Prostate gland (tissue), 2 donors: ENCODE data around the gene ESM1. TPM values are rescaled to one million over a fixed set of nuclear protein-coding genes. Genes with fewer than 3 reads are reported as not detected.
A peak's percentile ranks its signal among the peaks of the same experiment; 100 is the strongest.

Source experiments
- DNase-seq: peaks from one replicate; pipeline ENCODE4 v3.0.0-alpha.2; 2019; ENCODE audit warnings: low spot score
- H3K27ac ChIP-seq, 2 donors: fragments of 200-600 bp; sonication (generic); 2 replicates each; pipeline ENCODE4 v1.5.1; 2017 to 2019
- H3K27me3 ChIP-seq: fragments of 200-600 bp; sonication (generic); replicated peaks from 2 replicates; pipeline ENCODE4 v1.5.1; 2019; ENCODE audit not compliant: insufficient read depth
- H3K36me3 ChIP-seq, 2 donors: fragments of 200-600 bp; sonication (generic); 1 replicate in 1 of 2; 2 replicates in 1 of 2; pipeline versions ENCODE4 v1.5.1 to v1.8.1; 2017 to 2019
- H3K4me1 ChIP-seq: fragments of 200-600 bp; sonication (generic); replicated peaks from 2 replicates; pipeline ENCODE4 v1.5.1; 2019
- H3K4me3 ChIP-seq, 2 donors: fragments of 200-600 bp; sonication (generic); 2 replicates each; pipeline ENCODE4 v1.5.1; 2017 to 2019
- H3K9me3 ChIP-seq: fragments of 200-600 bp; sonication (generic); 2 replicates; pipeline ENCODE4 v1.5.1; 2017
- POLR2A ChIP-seq: fragments of 450-650 bp; IDR thresholded peaks from one replicate; pipeline ENCODE4 v1.6.1; 2016; ENCODE audit warnings: antibody characterized with exemption, mild to moderate bottlenecking
- POLR2AphosphoS5 ChIP-seq: sonication (generic); formaldehyde crosslinking; IDR thresholded peaks from one replicate; pipeline ENCODE4 v1.6.1; 2017; ENCODE audit warnings: antibody characterized with exemption
- WGBS: methylation state at CpG from one replicate; pipeline ENCODE4 v1.1.5; 2018; 5-methylcytosine and 5-hydroxymethylcytosine counted together
- intact Hi-C: fragments of 100-400 bp; cut with DNase I; formaldehyde crosslinking; loops from one replicate; pipeline ENCODE4 v1.14.2; 2022
- total RNA-seq, 2 donors: library from RNA; depleted of rRNA; stranded (reverse); fragments of >200 nt; gene quantifications; one replicate each; pipeline ENCODE4 v1.1.0, GENCODE V29; 2016
- TF ChIP-seq, protein P1 (sequence below), 4 experiments: fragments of 200-600 bp in 2 of 4; fragments of 450-650 bp in 2 of 4; sonication (generic) in 2 of 4; IDR thresholded peaks; 1 replicate in 3 of 4; 2 replicates in 1 of 4; pipeline ENCODE4 v1.5.1; 2016 to 2019; ENCODE audit warnings: antibody characterized with exemption in 4 of 4, mild to moderate bottlenecking in 2 of 4, moderate library complexity in 2 of 4

ESM1 gene
- total RNA-seq, 2 donors from 2014 or later: not detected

GRCh38 chr5:54959673-54960418, 25.5 kb downstream of the ESM1 start:
- Histone ChIP-seq H3K27me3 (no peaks in the 10 kb centered on the region), H3K27ac (no peak overlapping the region), H3K4me1 (no peaks in the 10 kb centered on the region), H3K36me3 (no peaks in the 10 kb centered on the region), H3K9me3 (no peaks in the 10 kb centered on the region), H3K4me3 (no peak overlapping the region)
- DNase-seq: no peak
- TF ChIP-seq POLR2A: no peak
- no peak for TF ChIP-seq POLR2AphosphoS5
- TF ChIP-seq, protein P1, sequence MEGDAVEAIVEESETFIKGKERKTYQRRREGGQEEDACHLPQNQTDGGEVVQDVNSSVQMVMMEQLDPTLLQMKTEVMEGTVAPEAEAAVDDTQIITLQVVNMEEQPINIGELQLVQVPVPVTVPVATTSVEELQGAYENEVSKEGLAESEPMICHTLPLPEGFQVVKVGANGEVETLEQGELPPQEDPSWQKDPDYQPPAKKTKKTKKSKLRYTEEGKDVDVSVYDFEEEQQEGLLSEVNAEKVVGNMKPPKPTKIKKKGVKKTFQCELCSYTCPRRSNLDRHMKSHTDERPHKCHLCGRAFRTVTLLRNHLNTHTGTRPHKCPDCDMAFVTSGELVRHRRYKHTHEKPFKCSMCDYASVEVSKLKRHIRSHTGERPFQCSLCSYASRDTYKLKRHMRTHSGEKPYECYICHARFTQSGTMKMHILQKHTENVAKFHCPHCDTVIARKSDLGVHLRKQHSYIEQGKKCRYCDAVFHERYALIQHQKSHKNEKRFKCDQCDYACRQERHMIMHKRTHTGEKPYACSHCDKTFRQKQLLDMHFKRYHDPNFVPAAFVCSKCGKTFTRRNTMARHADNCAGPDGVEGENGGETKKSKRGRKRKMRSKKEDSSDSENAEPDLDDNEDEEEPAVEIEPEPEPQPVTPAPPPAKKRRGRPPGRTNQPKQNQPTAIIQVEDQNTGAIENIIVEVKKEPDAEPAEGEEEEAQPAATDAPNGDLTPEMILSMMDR (IDR thresholded peaks at IDR 0.05): no peak
- intact Hi-C loops: no loop called here
- 82% methylated on average over 6 of the region's 6 CpGs for WGBS

- TF ChIP-seq POLR2AphosphoS5 (no peak), POLR2A (no peak)
- TF ChIP-seq, protein P1 (IDR thresholded peaks at IDR 0.05): no peak
- H3K27ac ChIP-seq: no peak overlapping the region
- intact Hi-C loops: no loop called here
- H3K4me1 ChIP-seq: no peaks in the 10 kb centered on the region
- no peaks in the 10 kb centered on the region for H3K27me3 ChIP-seq
- DNase-seq: no peak
- H3K9me3 ChIP-seq: no peaks in the 10 kb centered on the region
- H3K4me3 ChIP-seq: no peak overlapping the region
- H3K36me3 ChIP-seq: no peaks in the 10 kb centered on the region
Observed at GRCh38 chr5:54956922-54957321, 28.5 kb downstream of the ESM1 start.

- intact Hi-C loops: loop anchor here (5.0 kb wide), 1 partner anchor 200 kb away; no protein-coding TSS in a partner anchor
- Histone ChIP-seq H3K4me1 (no peaks in the 10 kb centered on the region), H3K9me3 (no peaks in the 10 kb centered on the region), H3K27me3 (no peaks in the 10 kb centered on the region), H3K27ac (no peak overlapping the region), H3K36me3 (no peaks in the 10 kb centered on the region), H3K4me3 (no peak overlapping the region)
- TF ChIP-seq POLR2AphosphoS5 (no peak), POLR2A (no peak)
- TF ChIP-seq, protein P1 (IDR thresholded peaks at IDR 0.05): no peak
- WGBS: 39% methylated on average over 1 of the region's 1 CpG
- DNase-seq: no peak
Observed at GRCh38 chr5:54947187-54947586, 38.2 kb downstream of the ESM1 start.

- no peak for DNase-seq
- Histone ChIP-seq H3K4me3 (no peak overlapping the region), H3K9me3 (no peaks in the 10 kb centered on the region), H3K4me1 (no peaks in the 10 kb centered on the region), H3K36me3 (no peaks in the 10 kb centered on the region), H3K27me3 (no peaks in the 10 kb centered on the region), H3K27ac (no peak overlapping the region)
- TF ChIP-seq POLR2AphosphoS5 (no peak), POLR2A (no peak)
- TF ChIP-seq, protein P1 (IDR thresholded peaks at IDR 0.05): no peak
- intact Hi-C loops: loop anchor here (5.0 kb wide), 1 partner anchor 201 kb away; no protein-coding TSS in a partner anchor
- WGBS: 67% methylated on average over 3 of the region's 3 CpGs
Observed at GRCh38 chr5:54946306-54946819, 39.0 kb downstream of the ESM1 start.

GRCh38 chr5:54944364-54944763, 41.0 kb downstream of the ESM1 start:
- 75% methylated on average over 7 of the region's 7 CpGs for WGBS
- Histone ChIP-seq H3K27me3 (no peaks in the 10 kb centered on the region), H3K27ac (no peak overlapping the region), H3K4me1 (no peaks in the 10 kb centered on the region), H3K36me3 (no peaks in the 10 kb centered on the region), H3K4me3 (no peak overlapping the region), H3K9me3 (no peaks in the 10 kb centered on the region)
- intact Hi-C loops: no loop called here
- no peak for TF ChIP-seq POLR2A
- TF ChIP-seq, protein P1 (IDR thresholded peaks at IDR 0.05): peak in 3 of 4 experiments; percentile 44 to 53 (median 47)
- DNase-seq: peak; percentile 26
